Esophagus (tissue), 2 donors: Measurements from ENCODE around the gene ZNF562. TPM values are rescaled to one million over a fixed set of nuclear protein-coding genes. Genes with fewer than 3 reads are reported as not detected.

Source experiments
- H3K27ac ChIP-seq, 2 donors: one replicate each; pipeline ENCODE4 v1.5.1; 2013; ENCODE audit warnings: low read depth in 2 of 2, mild to moderate bottlenecking in 2 of 2, inconsistent platforms in 1 of 2, low read length in 1 of 2, moderate library complexity in 1 of 2
- H3K27me3 ChIP-seq, 2 donors: one replicate each; pipeline ENCODE4 v1.6.1; 2013; ENCODE audit warnings: low read length in 2 of 2, control low read depth in 1 of 2, mild to moderate bottlenecking in 1 of 2; ENCODE audit not compliant: insufficient read depth in 2 of 2, control insufficient read depth in 1 of 2
- H3K36me3 ChIP-seq, 2 donors: one replicate each; pipeline ENCODE4 v1.6.1; 2013; ENCODE audit warnings: low read length in 1 of 2; ENCODE audit not compliant: control insufficient read depth in 2 of 2, insufficient read depth in 2 of 2
- H3K4me1 ChIP-seq, 2 donors: one replicate each; pipeline ENCODE4 v1.6.1; 2013; ENCODE audit warnings: low read length in 1 of 2; ENCODE audit not compliant: control insufficient read depth in 2 of 2, insufficient read depth in 2 of 2
- H3K4me3 ChIP-seq, 2 donors: one replicate each; pipeline ENCODE4 v1.5.1; 2013; ENCODE audit warnings: low read length in 2 of 2, mild to moderate bottlenecking in 2 of 2, low read depth in 1 of 2, moderate library complexity in 1 of 2
- H3K9me3 ChIP-seq, 2 donors: one replicate each; pipeline ENCODE4 v1.6.1; 2013; ENCODE audit warnings: mild to moderate bottlenecking in 2 of 2, low read depth in 1 of 2, low read length in 1 of 2, moderate library complexity in 1 of 2; ENCODE audit not compliant: control insufficient read depth in 2 of 2, insufficient read depth in 1 of 2
- WGBS, 2 donors: extraction: QIAGEN DNeasy Blood & Tissue Kit; methylation state at CpG; one replicate each; pipeline ENCODE4 v1.1.7; 2013; 5-methylcytosine and 5-hydroxymethylcytosine counted together
- polyA plus RNA-seq, 2 donors: library from polyadenylated mRNA; stranded (reverse); fragments of 200-250 nt; gene quantifications; one replicate each; pipeline ENCODE4 v1.2.3, GENCODE V29; 2013
- donor health status: healthy with polysubstance abuse.
- donor health status: Bipolar disorder and iron deficiency.

The ZNF562 gene
- polyA plus RNA-seq, 2 donors: 11.2 to 14.2 TPM

DNA sequence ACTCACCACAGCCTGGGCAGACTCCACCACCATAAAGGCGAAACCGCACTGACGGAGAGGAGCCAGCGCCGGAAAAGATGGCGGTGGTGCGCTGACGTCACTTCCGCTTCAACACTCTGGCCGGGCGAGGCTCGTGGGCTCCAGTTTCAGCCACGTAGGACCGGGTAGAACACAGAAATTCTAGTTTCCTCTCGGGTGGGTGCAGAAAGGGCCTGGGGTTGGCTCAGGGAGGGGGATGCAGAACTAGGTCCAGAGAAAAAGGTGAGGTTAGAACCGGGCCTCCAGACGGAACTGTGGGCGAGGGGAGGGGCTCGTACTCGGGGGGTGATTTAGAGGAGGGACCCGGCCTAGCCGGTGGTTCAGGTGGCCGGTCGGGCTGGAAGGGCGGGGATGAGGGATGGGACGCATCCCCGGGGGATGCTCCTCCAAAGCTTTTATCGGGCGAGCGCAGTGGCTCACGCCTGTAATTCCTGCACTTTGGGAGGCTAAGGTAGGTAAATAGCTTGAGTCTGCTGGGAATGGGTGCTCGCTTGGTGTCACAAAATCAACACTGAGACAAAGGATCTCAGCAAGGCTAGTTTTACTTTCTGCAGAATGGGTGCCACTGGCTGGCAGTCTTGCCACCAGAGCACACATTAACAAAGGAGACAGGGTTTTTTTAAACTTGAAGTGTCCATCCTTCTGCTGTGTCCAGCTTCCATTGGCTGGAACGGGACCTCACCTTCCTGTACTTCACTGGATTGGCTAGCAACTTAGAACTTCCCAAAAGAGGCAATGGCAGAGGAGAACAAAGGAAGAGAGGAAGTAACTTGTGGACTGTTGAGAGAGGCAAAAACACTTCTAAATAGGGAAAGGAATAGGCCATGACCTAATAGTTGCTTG lies 53.5 kb downstream of the ZNF562 start, which contains the start of gene ZNF561:
ZNF561 (minus strand) TSS at position 77 of the 882 bp plus-strand sequence. CDS start 1,776 bp downstream, outside the sequence.
- H3K4me1 ChIP-seq: peaks cover 0 to 3% of the 10 kb centered on the region in 2 donors
- no peaks in the 10 kb centered on the region for H3K27me3 ChIP-seq
- peaks cover 4 to 13% of the 10 kb centered on the region in 2 donors for H3K36me3 ChIP-seq
- WGBS, 2 donors: 0 to 1% methylated on average over 33 of the region's 33 CpGs
- H3K27ac ChIP-seq: peak within 1 kb of the TSS; percentile 98 to 100
- no peaks in the 10 kb centered on the region for H3K9me3 ChIP-seq
- H3K4me3 ChIP-seq: peak within 1 kb of the TSS; percentile 88 to 97

DNA sequence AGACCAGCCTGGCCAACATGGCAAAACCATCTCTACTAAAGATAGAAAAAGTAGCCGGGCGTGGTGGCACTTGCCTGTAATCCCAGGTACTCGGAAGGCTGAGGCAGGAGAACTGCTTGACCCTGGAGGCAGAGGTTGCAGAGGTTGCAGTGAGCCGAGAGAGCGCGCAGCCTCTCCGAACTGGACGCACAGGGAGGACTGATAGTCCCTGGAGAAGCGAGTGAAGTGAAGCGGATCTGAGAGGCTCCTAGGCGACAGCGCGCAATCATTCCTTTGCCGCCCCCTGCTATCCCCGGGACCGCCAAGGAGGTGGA lies 54.1 kb downstream of the ZNF562 start:
- H3K4me1 ChIP-seq: peaks cover 0 to 3% of the 10 kb centered on the region in 2 donors
- no peaks in the 10 kb centered on the region for H3K9me3 ChIP-seq
- peak overlapping the region; percentile 98 to 100 for H3K27ac ChIP-seq
- H3K27me3 ChIP-seq: no peaks in the 10 kb centered on the region
- 0 to 1% methylated on average over 16 of the region's 16 CpGs for WGBS, 2 donors
- H3K4me3 ChIP-seq: peak overlapping the region; percentile 88 to 97
- peaks cover 4 to 16% of the 10 kb centered on the region in 2 donors for H3K36me3 ChIP-seq

DNA sequence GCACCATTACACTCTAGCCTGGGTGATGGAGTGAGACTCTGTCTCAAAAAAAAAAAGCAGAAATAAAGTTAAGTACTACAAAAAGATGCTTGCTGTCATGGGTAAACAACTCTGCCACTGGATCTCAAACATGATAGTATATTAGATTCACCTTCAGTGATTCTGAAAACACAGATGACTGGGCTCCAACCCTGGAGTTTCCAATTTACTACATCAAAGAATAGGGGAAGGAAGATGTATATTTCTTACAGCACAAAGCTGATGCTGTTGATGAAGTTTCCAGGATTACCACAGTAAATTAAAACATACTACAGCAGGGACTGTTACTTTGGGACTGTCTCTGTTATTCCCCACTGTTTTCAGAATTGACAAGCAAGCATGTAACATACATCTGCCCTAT lies 59.1 kb downstream of the ZNF562 start:
- H3K4me1 ChIP-seq: no peaks in the 10 kb centered on the region
- H3K4me3 ChIP-seq: no peak overlapping the region
- peaks cover 4 to 15% of the 10 kb centered on the region in 2 donors for H3K9me3 ChIP-seq
- H3K36me3 ChIP-seq: peaks cover 29 to 41% of the 10 kb centered on the region in 2 donors
- no peak overlapping the region for H3K27ac ChIP-seq
- no peaks in the 10 kb centered on the region for H3K27me3 ChIP-seq

- Histone ChIP-seq H3K36me3 (peaks cover 23 to 27% of the 10 kb centered on the region in 2 donors), H3K9me3 (peaks cover 11 to 20% of the 10 kb centered on the region in 2 donors), H3K27ac (no peak overlapping the region), H3K27me3 (no peaks in the 10 kb centered on the region), H3K4me3 (no peak overlapping the region), H3K4me1 (no peaks in the 10 kb centered on the region)
- 97 to 98% methylated on average over 2 of the region's 2 CpGs for WGBS, 2 donors
These were observed 64.3 kb downstream of the ZNF562 start for GRCh38 chr19:9610484-9611113.

DNA sequence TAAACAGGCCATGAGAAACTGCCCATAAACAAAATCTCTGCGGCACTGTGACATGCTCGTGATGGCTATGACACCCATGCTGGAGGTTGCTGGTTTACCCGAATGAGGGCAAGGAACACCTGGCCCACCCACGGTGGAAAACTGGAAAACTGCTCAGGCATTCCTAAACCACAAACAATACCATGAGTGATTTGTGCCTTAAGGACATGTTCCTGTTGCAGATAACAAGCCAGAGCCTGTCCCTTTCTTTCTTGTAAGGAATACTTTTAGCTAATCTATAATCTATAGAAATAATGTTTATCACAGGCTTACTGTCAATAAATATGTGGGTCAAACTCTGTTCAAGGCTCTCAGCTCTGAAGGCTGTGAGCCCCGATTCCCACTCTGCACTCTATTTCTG lies 66.0 kb downstream of the ZNF562 start:
- no peak overlapping the region for H3K4me3 ChIP-seq
- H3K4me1 ChIP-seq: no peaks in the 10 kb centered on the region
- WGBS, 2 donors: 90 to 96% methylated on average over 5 of the region's 5 CpGs
- H3K27ac ChIP-seq: peak overlapping the region in 1 of 2 donors; percentile 38
- peaks cover 11 to 24% of the 10 kb centered on the region in 2 donors for H3K9me3 ChIP-seq
- H3K36me3 ChIP-seq: peaks cover 23 to 24% of the 10 kb centered on the region in 2 donors
- H3K27me3 ChIP-seq: no peaks in the 10 kb centered on the region

DNA sequence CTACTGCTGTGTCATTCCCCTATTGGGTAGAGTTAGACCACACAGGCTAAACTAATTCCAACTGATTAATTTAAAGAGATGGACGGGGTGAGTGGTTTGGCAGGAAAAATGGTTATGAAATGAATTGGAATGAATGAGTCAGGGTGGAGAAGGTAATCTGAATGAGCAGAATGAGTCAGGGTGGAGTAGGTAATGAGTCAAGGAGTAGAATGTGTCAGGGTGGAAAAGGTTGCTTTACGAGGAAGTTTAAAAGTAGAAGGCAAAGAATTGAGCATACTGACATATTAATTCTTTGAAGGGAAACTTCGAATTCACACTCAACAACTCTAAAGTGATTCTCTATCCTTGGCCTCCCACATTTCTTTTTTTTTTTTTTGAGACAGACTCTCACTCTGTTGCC lies 77.9 kb downstream of the ZNF562 start:
- peaks cover 0 to 2% of the 10 kb centered on the region in 2 donors for H3K9me3 ChIP-seq
- H3K27ac ChIP-seq: peak overlapping the region; percentile 84 to 91

More for the DNA sequence above, 77.9 kb downstream of the ZNF562 start:
- Histone ChIP-seq H3K36me3 (no peaks in the 10 kb centered on the region), H3K27me3 (no peaks in the 10 kb centered on the region), H3K4me3 (no peak overlapping the region), H3K4me1 (no peaks in the 10 kb centered on the region)
- 41 to 61% methylated on average over 3 of the region's 3 CpGs for WGBS, 2 donors

Other genes with a start within 250 kb of the ZNF562 start
- gene ZNF266, start 239.5 kb downstream of the ZNF562 start, polyA plus RNA-seq: 10 to 100 TPM; 15.5 to 22.7 TPM
- under 1 TPM in 1 of 2 donors, not detected in 1; 0.05 TPM for gene ZNF560, start 176.5 kb downstream of the ZNF562 start, polyA plus RNA-seq
- 10 to 100 TPM; 13.2 to 17.5 TPM for gene ZNF426, start 136.5 kb downstream of the ZNF562 start, polyA plus RNA-seq
- gene ZNF121, start 90.6 kb downstream of the ZNF562 start, polyA plus RNA-seq: 10 to 100 TPM in 1 of 2 donors, 1 to 10 TPM in 1; 4.8 to 10.6 TPM
- 10 to 100 TPM; 25.4 to 27.0 TPM for gene ZNF561, start 53.9 kb downstream of the ZNF562 start, polyA plus RNA-seq
- gene ZNF846, start 93.6 kb upstream of the ZNF562 start, polyA plus RNA-seq: 10 to 100 TPM in 1 of 2 donors, 1 to 10 TPM in 1; 8.4 to 17.5 TPM
- gene FBXL12, start 144.0 kb upstream of the ZNF562 start, polyA plus RNA-seq: 10 to 100 TPM; 14.8 to 15.3 TPM
- 1,000 to 10,000 TPM in 1 of 2 donors, 100 to 1,000 TPM in 1; 604 to 1,000 TPM for gene UBL5, start 152.8 kb upstream of the ZNF562 start, polyA plus RNA-seq
- gene PIN1, start 160.2 kb upstream of the ZNF562 start, polyA plus RNA-seq: 10 to 100 TPM; 35.0 to 81.7 TPM